GM23338 (cell line): Measurements from ENCODE around the gene FBXO31. TPM values are rescaled to one million over a fixed set of nuclear protein-coding genes. Genes with fewer than 3 reads are reported as not detected.

Experiments
- ATAC-seq: fragments of 200-7000 bp; cut with Tn5 transposase; 3 replicates; pipeline ENCODE4 v1.9.1; 2020
- DNase-seq: peaks from one replicate; pipeline ENCODE4 v3.0.0-alpha.2; 2015; ENCODE audit warnings: low spot score
- H2AFZ ChIP-seq: fragments of 200-600 bp; sonication (generic); 2 replicates; pipeline ENCODE4 v1.8.0; 2016; ENCODE audit warnings: antibody characterized with exemption, mild to moderate bottlenecking, moderate library complexity
- H3F3A ChIP-seq: fragments of 200-600 bp; sonication (generic); replicated peaks from 2 replicates; pipeline ENCODE4 v1.8.0; 2017; ENCODE audit warnings: antibody characterized with exemption, mixed run types, low read depth
- H3K27ac ChIP-seq: fragments of 200-600 bp; sonication (generic); 2 replicates; pipeline ENCODE4 v1.6.1; 2016; ENCODE audit warnings: low read depth
- H3K27me3 ChIP-seq: fragments of 200-600 bp; sonication (generic); 2 replicates; pipeline ENCODE4 v1.8.0; 2016; ENCODE audit warnings: mild to moderate bottlenecking, mixed run types, moderate library complexity; ENCODE audit not compliant: insufficient read depth
- H3K36me3 ChIP-seq: fragments of 200-600 bp; sonication (generic); 2 replicates; pipeline ENCODE4 v1.8.0; 2016; ENCODE audit warnings: mild to moderate bottlenecking; ENCODE audit not compliant: insufficient read depth
- H3K4me1 ChIP-seq: fragments of 200-600 bp; sonication (generic); 2 replicates; pipeline ENCODE4 v1.8.0; 2016; ENCODE audit warnings: mild to moderate bottlenecking, moderate library complexity; ENCODE audit not compliant: insufficient read depth
- H3K4me2 ChIP-seq: fragments of 200-600 bp; sonication (generic); 2 replicates; pipeline ENCODE4 v1.7.1; 2017; ENCODE audit warnings: mixed run types
- H3K4me3 ChIP-seq: fragments of 200-600 bp; sonication (generic); 2 replicates; pipeline ENCODE4 v1.6.1; 2016; ENCODE audit warnings: mixed run types
- H3K79me2 ChIP-seq: fragments of 200-600 bp; sonication (generic); replicated peaks from 2 replicates; pipeline ENCODE4 v1.8.0; 2017; ENCODE audit warnings: mild to moderate bottlenecking; ENCODE audit not compliant: insufficient read depth
- H3K9me2 ChIP-seq: fragments of 200-600 bp; sonication (generic); 2 replicates; pipeline ENCODE4 v1.8.0; 2017; ENCODE audit not compliant: insufficient read depth
- H4K20me1 ChIP-seq: fragments of 200-600 bp; sonication (generic); replicated peaks from 2 replicates; pipeline ENCODE4 v1.8.0; 2017; ENCODE audit warnings: mild to moderate bottlenecking; ENCODE audit not compliant: insufficient read depth
- H3K27ac Mint-ChIP-seq: 2 replicates; pipeline ENCODE4 v1.8.0; 2020; ENCODE audit warnings: inconsistent platforms, mild to moderate bottlenecking, moderate library complexity, mixed read lengths
- H3K27me3 Mint-ChIP-seq: 3 replicates; pipeline ENCODE4 v1.8.0; 2022; ENCODE audit warnings: low read depth, mild to moderate bottlenecking, moderate library complexity, mixed read lengths, inconsistent platforms; ENCODE audit not compliant: insufficient read depth, poor library complexity
- H3K36me3 Mint-ChIP-seq: 3 replicates; pipeline ENCODE4 v1.8.0; 2021; ENCODE audit warnings: low read depth, mild to moderate bottlenecking, inconsistent platforms, moderate library complexity, mixed read lengths
- H3K4me1 Mint-ChIP-seq: 3 replicates; pipeline ENCODE4 v1.8.0; 2020; ENCODE audit warnings: mild to moderate bottlenecking, inconsistent platforms, mixed read lengths
- H3K4me3 Mint-ChIP-seq: 3 replicates; pipeline ENCODE4 v1.8.0; 2021; ENCODE audit warnings: moderate library complexity, mild to moderate bottlenecking, inconsistent platforms, mixed read lengths
- H3K9me3 Mint-ChIP-seq: 3 replicates; pipeline ENCODE4 v1.8.0; 2020; ENCODE audit warnings: moderate library complexity, mild to moderate bottlenecking, inconsistent platforms, mixed read lengths
- ETS1 ChIP-seq: IDR thresholded peaks from 2 replicates; pipeline ENCODE4 v1.6.1; 2016; ENCODE audit warnings: antibody characterized with exemption
- EZH2 ChIP-seq: fragments of 200-600 bp; sonication (generic); IDR thresholded peaks from one replicate; pipeline ENCODE4 v1.8.0; 2017; ENCODE audit warnings: antibody characterized with exemption, mild to moderate bottlenecking, low read depth; ENCODE audit not compliant: unreplicated experiment
- EZH2phosphoT487 ChIP-seq: fragments of 200-600 bp; sonication (generic); IDR thresholded peaks from one replicate; pipeline ENCODE4 v1.8.1; 2018; ENCODE audit warnings: antibody characterized with exemption; ENCODE audit not compliant: unreplicated experiment
- NANOG ChIP-seq: IDR thresholded peaks from 2 replicates; pipeline ENCODE4 v1.6.1; 2016; ENCODE audit warnings: antibody characterized with exemption, borderline replicate concordance
- POLR2AphosphoS5 ChIP-seq: IDR thresholded peaks from 2 replicates; pipeline ENCODE4 v1.6.1; 2016; ENCODE audit warnings: antibody characterized with exemption, low read depth
- REST ChIP-seq: IDR thresholded peaks from one replicate; pipeline ENCODE4 v1.6.1; 2018; ENCODE audit warnings: antibody characterized with exemption; ENCODE audit not compliant: unreplicated experiment
- STAT1 ChIP-seq: IDR thresholded peaks from one replicate; pipeline ENCODE4 v1.6.1; 2016; ENCODE audit warnings: antibody characterized with exemption; ENCODE audit not compliant: unreplicated experiment
- ZNF114 ChIP-seq: fragments of 250-450 bp; sonication (Bioruptor Pico); IDR thresholded peaks from 2 replicates; pipeline ENCODE4 v1.5.0; 2020; ENCODE audit warnings: mild to moderate bottlenecking, moderate library complexity
- ZNF331 ChIP-seq: fragments of 250-450 bp; sonication (Bioruptor Pico); IDR thresholded peaks from 2 replicates; pipeline ENCODE4 v1.5.0; 2020; ENCODE audit warnings: low read depth, mild to moderate bottlenecking, moderate library complexity
- polyA plus RNA-seq: library from polyadenylated mRNA; unstranded; fragments of >200 nt; fragmentation: Nextera tagmentation; extraction: Ambion mirVana; gene quantifications from 2 replicates; pipeline ENCODE4 v1.2.1, GENCODE V29; 2016
- total RNA-seq: library from RNA; depleted of rRNA; stranded (reverse); fragments of >200 nt; shearing (Covaris generic); gene quantifications from 2 replicates; pipeline ENCODE4 v1.2.3, GENCODE V29; 2014
- TF ChIP-seq, protein P1 (sequence below), 2 experiments: fragments of 200-600 bp in 1 of 2; sonication (generic) in 1 of 2; conservative IDR thresholded peaks; 2 replicates each; pipeline versions ENCODE4 v1.5.1 to v1.6.1; 2016 to 2017; ENCODE audit warnings: antibody characterized with exemption in 2 of 2, low read depth in 2 of 2, mild to moderate bottlenecking in 2 of 2, moderate library complexity in 1 of 2

FBXO31 gene
- total and polyA plus RNA-seq, 2 experiments from 2014 or later: 7.0 to 23.8 TPM

- DNase-seq: no peak
- Histone ChIP-seq H3K4me1 (no peaks in the 10 kb centered on the region), H3K27me3 (no peaks in the 10 kb centered on the region), H3K79me2 (no peaks in the 10 kb centered on the region; the same call in 1 of the 2 replicates), H3K4me2 (no peak overlapping the region), H3K36me3 (no peaks in the 10 kb centered on the region; the same call in 1 of the 2 replicates), H3F3A (no peaks in the 10 kb centered on the region), H4K20me1 (peaks cover 4% of the 10 kb centered on the region), H3K9me2 (no peaks in the 10 kb centered on the region), H3K27ac (no peak overlapping the region), H3K4me3 (no peak overlapping the region), H2AFZ (no peak overlapping the region)
- no peaks in the 10 kb centered on the region; the same call in 2 of the 3 replicates for H3K9me3 Mint-ChIP-seq
- no peak overlapping the region for H3K4me3 Mint-ChIP-seq
- no peak overlapping the region; the same call in none of the 2 replicates for H3K27ac Mint-ChIP-seq
- TF ChIP-seq NANOG: no peak
- TF ChIP-seq, protein P1, sequence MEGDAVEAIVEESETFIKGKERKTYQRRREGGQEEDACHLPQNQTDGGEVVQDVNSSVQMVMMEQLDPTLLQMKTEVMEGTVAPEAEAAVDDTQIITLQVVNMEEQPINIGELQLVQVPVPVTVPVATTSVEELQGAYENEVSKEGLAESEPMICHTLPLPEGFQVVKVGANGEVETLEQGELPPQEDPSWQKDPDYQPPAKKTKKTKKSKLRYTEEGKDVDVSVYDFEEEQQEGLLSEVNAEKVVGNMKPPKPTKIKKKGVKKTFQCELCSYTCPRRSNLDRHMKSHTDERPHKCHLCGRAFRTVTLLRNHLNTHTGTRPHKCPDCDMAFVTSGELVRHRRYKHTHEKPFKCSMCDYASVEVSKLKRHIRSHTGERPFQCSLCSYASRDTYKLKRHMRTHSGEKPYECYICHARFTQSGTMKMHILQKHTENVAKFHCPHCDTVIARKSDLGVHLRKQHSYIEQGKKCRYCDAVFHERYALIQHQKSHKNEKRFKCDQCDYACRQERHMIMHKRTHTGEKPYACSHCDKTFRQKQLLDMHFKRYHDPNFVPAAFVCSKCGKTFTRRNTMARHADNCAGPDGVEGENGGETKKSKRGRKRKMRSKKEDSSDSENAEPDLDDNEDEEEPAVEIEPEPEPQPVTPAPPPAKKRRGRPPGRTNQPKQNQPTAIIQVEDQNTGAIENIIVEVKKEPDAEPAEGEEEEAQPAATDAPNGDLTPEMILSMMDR (conservative IDR thresholded peaks at IDR 0.05; ENCODE audit: low read depth in 2 of 2): no peak
- TF ChIP-seq ETS1: no peak
- TF ChIP-seq EZH2: no peak
- TF ChIP-seq ZNF331: no peak
- no peak for TF ChIP-seq REST
- no peak for TF ChIP-seq EZH2phosphoT487
- H3K4me1 Mint-ChIP-seq: peaks cover 15% of the 10 kb centered on the region
- no peak for ATAC-seq
- peaks cover 12% of the 10 kb centered on the region for H3K27me3 Mint-ChIP-seq
- peaks cover 21% of the 10 kb centered on the region for H3K36me3 Mint-ChIP-seq
Measured at GRCh38 chr16:87343753-87344050, 39.9 kb downstream of the FBXO31 start.

GRCh38 chr16:87342978-87343752, 40.4 kb downstream of the FBXO31 start:
- TF ChIP-seq POLR2AphosphoS5: no peak
- no peak for TF ChIP-seq ZNF114 (CRISPR knock-in tag)
- TF ChIP-seq STAT1: no peak
- no peak for TF ChIP-seq EZH2phosphoT487
- no peak for TF ChIP-seq EZH2
- TF ChIP-seq REST: no peak
- TF ChIP-seq NANOG: no peak
- TF ChIP-seq ZNF331: no peak
- TF ChIP-seq, protein P1 (conservative IDR thresholded peaks at IDR 0.05; ENCODE audit: low read depth in 2 of 2): no peak
- no peak for ATAC-seq
- Mint-ChIP-seq H3K9me3 (no peaks in the 10 kb centered on the region; the same call in 2 of the 3 replicates), H3K36me3 (peaks cover 22% of the 10 kb centered on the region), H3K27ac (peak overlapping the region; percentile 78), H3K4me3 (no peak overlapping the region), H3K27me3 (peaks cover 12% of the 10 kb centered on the region), H3K4me1 (peaks cover 15% of the 10 kb centered on the region)
- H2AFZ ChIP-seq: no peak overlapping the region
- DNase-seq: no peak
- no peak overlapping the region for H3K4me2 ChIP-seq
- H3K27me3 ChIP-seq: no peaks in the 10 kb centered on the region
- peaks cover 4% of the 10 kb centered on the region for H4K20me1 ChIP-seq
- H3K27ac ChIP-seq: no peak overlapping the region
- no peaks in the 10 kb centered on the region for H3K4me1 ChIP-seq
- H3K36me3 ChIP-seq: no peaks in the 10 kb centered on the region; the same call in 1 of the 2 replicates
- no peaks in the 10 kb centered on the region for H3F3A ChIP-seq
- H3K9me2 ChIP-seq: no peaks in the 10 kb centered on the region
- no peaks in the 10 kb centered on the region; the same call in 1 of the 2 replicates for H3K79me2 ChIP-seq
- no peak overlapping the region for H3K4me3 ChIP-seq
